NCI-H446 treated with DMSO at 0.1 percent for 48 hours (cell line): ENCODE data around the gene SLC15A4.
"Not testable (repeated sequence)": the region's sequence is repeated elsewhere in the genome, so short reads cannot be mapped to it uniquely, and the experiment has no call there.

Source experiments
- DNase-seq: peaks from one replicate; lab custom pipeline; 2025; lab: John Stamatoyannopoulos, UW

Gene SLC15A4

DNA sequence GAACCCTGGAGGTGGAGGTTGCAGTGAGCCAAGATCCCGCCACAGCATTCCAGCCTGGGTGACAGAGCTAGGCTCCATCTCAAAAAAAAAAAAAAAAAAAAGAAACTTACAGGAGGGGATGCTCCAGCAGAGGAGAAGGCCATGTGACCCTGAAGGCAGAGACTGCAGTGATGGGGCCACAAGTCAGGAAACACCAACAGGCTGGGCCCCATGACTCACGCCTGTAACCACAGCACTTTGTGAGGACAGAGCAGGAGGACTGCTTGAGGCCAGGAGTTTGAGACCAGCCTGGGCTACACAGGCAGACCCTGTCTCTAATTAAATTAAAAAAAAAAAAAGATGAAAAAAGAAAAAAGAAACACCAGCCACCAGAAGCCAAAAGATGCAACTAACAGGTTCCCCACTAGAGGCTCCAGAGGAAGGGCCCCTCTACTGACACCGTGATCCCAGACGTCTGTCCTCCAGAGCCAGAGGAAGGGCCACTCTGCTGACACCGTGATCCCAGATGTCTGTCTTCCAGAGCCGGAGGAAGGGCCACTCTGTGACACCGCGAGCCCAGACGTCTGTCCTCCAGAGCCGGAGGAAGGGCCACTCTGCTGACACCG lies 20.4 kb upstream of the SLC15A4 start:
- no peak for DNase-seq

DNA sequence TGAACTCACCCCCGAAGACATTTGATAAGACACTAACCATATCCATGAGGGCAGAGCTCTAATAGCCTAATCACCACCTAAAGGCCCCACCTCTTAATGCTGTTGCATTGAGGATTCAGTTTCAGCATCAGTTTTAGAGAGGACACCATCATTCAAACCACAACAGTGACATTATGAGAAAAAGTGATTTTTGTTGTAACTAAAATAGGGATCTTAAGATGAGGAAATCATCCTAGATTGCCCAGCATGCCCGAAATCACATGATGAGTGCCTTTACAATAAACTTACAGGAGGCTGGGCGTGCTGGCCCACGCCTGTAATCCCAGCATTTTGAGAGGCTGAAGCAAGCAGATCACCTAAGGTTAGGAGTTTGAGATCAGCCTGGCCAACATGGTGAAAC lies 19.8 kb upstream of the SLC15A4 start:
- DNase-seq, result no peak

- no peak for DNase-seq
These were observed 18.8 kb upstream of the SLC15A4 start for GRCh38 chr12:128842579-128842978.

DNA sequence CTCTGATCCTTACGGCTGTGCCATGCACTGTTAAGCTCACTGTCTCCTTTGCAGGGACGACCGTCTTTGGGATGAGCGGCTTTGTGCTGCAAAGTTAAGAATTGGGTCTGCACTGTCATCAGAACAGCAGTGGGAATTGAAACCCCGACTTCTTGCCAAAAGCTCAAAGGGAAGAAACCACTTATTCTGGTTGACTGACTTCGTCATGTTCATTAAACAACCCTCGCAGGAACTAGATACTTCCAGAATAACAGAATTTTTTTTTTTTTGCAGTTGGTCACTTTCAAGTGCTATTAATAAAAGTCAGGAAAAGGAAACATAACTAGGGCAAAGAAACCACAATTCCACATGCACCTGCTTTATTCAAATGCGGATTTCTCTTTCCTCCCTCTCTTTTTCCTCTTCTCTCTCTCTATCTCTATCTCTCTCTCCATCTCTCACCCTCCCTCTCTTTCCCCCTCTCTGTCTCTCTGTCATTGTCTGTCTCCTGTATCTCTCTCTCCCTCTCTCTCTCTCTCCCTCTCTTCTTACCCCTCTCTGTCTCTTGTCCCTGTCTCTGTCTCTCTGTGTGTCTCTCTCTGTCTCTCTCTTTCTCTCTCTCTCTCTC lies 17.2 kb upstream of the SLC15A4 start:
- DNase-seq, result no peak

DNA sequence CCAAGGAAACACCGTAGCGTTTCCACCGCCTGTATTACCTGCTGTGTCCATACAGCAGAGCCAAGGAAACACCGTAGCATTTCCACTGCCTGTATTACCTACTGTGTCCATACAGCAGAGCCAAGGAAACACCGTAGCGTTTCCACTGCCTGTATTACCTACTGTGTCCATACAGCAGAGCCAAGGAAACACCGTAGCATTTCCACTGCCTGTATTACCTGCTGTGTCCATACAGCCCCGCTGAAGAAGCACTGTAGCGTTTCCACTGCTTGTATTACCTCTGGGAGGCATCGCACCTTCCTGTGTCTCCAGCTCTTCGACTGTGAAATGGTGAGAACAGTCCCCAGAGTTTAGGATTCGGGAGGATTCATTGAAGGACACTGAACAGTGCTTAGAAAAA lies 16.1 kb upstream of the SLC15A4 start:
- not testable (repeated sequence) for DNase-seq

GRCh38 chr12:128833418-128833817 lies 9.7 kb upstream of the SLC15A4 start:
- DNase-seq, result no peak

GRCh38 chr12:128830505-128830893 lies 6.7 kb upstream of the SLC15A4 start:
- no peak for DNase-seq

GRCh38 chr12:128829861-128830504 lies 6.2 kb upstream of the SLC15A4 start:
- no peak for DNase-seq

DNA sequence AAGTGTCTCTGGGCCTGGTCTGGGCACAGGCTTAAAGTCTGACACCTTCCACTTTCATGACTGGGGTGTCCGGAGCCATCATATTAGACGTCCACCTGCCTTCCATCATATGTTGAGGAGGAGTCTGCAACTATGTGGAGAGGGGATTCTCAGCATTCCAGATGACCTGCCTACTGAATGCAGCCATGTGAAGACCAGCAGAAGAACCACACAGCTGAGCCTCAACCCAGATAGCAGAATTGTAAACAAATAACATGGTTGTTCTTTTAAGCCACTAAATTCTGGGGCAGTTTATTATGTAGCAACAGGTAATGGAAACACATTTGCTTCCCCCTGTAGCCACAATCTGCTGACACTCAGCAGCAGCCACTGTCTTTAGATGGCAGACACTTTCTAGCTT lies 4.0 kb upstream of the SLC15A4 start:
- DNase-seq, result no peak

DNA sequence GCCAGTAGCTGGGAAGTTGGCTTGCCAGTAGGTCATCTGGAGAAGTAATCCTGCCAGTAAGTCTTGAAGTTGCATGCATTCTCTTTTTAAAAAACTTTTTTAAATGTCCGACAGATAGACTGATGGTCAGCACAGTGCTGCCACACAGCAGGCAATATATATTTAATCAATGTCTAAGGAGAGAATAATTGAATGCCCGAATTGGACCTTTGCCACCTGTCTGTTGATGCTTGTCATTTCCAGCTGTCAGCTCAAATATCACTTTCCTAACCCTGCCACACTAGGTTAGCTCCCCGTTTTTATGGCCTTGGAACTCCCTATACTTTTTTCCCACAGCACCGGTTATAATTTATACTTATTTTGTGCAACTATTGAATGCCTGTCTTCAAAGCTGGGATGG lies 2.1 kb upstream of the SLC15A4 start:
- DNase-seq, result peak; percentile 6

DNA sequence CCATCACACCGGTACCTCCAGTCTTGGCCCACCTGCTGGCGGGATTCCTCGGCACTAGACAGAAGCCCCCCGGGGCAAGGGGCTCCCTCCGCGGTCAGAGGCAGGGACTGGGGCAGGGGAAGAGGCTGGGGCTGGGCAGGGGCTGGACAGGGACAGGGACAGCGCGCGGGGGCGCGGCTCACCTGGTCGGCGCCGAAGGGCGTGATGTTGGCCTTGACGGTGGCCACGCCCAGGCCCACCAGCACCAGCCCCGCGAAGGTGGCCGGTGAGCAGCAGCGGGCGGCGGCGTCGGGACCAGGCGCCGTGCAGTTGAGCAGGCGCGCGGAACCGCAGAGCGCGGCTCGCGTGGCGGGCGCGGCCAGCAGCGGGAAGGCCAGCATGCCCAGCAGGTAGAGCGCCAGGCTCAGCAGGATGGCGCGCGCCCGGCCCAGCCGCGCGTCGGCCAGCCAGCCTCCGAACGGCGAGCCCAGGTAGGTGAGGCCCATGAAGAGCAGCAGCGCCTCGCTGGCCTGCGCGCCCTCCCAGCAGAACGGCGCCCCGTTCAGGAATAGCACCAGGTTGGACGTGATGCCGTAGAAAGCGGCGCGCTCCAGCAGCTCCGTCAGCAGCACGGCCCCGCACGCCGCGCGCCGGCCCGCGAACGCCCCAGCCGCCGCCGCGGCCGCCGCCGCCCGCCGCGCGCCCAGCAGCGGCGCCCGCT lies 392 bp downstream of the SLC15A4 start:
- no peak for DNase-seq

GRCh38 chr12:128820723-128821432 lies 2.9 kb downstream of the SLC15A4 start:
- no peak for DNase-seq

GRCh38 chr12:128820253-128820652 lies 3.5 kb downstream of the SLC15A4 start:
- no peak for DNase-seq

- DNase-seq, result no peak
These were observed 4.2 kb downstream of the SLC15A4 start for GRCh38 chr12:128819293-128820144.

DNA sequence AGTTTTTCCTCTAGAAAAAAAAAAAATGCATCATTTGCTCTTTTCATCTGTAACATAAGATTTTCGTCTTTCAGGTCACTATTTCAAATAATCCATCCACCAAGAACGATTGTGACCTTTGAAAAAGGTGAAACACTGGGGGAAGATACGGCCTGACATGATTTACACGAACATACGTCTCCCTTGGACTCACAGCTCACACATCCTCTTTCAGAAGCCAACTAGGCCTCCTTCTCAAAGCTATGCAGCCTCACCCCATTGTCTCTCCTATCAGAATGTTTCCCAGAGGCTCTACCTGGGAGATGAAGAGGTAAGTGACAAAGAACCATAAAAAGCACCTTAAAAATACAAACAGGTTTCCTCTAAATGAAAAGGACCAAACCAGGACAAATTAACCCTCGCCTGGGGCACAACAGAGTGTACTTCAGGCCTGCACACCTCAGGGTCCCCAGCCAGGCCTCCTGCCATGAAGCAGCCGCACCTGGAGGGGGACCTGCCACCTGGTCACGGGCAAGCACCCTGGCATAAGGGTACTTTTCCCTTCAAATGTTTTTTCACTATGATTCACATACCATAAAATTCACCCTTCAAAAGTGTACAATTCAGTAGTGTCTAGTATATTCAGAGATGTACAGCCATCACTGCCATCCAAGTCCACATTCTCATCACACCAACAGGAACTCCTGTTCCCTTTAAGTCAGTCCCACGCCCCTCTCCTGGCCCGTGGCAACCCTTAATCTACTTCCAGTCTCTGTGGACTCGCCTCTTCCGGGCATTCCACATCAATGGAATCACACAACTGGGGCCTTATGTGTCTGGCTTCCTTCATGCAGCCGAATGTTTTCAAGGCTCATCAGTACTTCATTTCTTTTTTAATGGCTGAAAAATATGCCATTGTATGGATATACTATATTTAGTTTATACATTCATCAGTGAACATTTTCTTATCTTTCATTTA lies 5.4 kb downstream of the SLC15A4 start:
- no peak for DNase-seq

DNA sequence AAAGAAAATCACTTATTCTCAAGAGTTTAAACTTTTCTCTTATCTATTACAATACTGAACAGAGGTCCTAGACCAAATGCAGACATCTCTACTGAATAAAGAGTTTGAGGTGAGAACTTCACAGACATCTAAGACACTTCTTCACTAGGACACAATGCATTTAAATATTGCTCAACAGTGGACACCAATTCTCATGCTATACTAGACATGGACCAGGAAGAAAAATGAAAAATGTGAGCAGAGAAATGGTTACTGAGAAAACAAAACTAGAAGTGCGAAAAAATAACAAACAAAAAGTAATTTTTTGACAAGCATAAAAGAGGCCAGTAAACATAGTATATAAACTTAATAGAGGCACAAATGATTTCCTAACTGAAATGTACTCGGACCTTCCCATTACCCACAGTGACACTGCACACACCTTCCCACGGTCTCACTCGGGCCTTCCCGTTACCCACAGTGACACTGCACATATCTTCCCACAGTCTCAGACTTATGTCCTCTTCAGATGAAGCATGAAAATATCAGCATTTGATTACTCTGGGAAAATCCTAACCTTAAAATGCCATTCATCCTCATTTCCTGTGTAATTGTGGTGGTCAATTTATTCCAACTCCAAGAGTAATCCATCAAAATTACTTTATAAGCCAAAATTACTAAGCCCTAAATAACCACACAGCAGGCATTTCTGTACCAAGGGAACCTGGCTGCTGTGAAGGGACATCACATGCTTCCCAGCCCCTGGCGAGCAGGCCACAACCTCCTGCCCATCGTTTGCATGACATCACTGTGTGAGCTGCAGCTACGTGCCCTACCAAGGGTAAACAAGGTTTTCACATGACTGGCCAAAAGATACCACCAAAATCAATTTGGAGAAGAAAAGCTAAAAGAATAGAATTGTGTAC lies 6.4 kb downstream of the SLC15A4 start:
- no peak for DNase-seq

DNA sequence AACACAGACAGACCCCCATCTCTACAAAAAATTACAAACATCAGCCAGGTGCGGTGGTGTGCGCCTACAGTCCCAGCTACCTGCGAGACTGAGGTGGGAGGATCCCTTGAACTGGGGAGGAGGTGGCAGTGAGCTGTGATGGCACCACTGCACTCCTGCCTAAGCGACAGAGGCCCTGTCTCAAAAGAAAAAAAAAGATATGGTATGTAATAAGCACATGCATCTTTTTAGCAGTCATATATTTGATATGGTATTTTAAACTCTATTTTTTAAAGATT lies 7.2 kb downstream of the SLC15A4 start:
- DNase-seq, result no peak

- no peak for DNase-seq
These were observed 7.7 kb downstream of the SLC15A4 start for GRCh38 chr12:128815779-128816642.
